GM23248 (cell line): Measurements from ENCODE around the gene TUBD1. TPM values are rescaled to one million over a fixed set of nuclear protein-coding genes. Genes with fewer than 3 reads are reported as not detected.

ENCODE experiments used
- DNase-seq: peaks from one replicate; pipeline ENCODE4 v3.0.0-alpha.2; 2015
- H2AFZ ChIP-seq: fragments of 200-600 bp; sonication (generic); 2 replicates; pipeline ENCODE4 v1.6.1; 2016; ENCODE audit warnings: antibody characterized with exemption
- H3F3A ChIP-seq: fragments of 200-600 bp; sonication (generic); 2 replicates; pipeline ENCODE4 v1.6.1; 2016; ENCODE audit warnings: mild to moderate bottlenecking, antibody characterized with exemption, mixed run types; ENCODE audit not compliant: insufficient read depth
- H3K27ac ChIP-seq: fragments of 200-600 bp; sonication (generic); 2 replicates; pipeline ENCODE4 v1.5.1; 2016; ENCODE audit warnings: mild to moderate bottlenecking
- H3K27me3 ChIP-seq: fragments of 200-600 bp; sonication (generic); replicated peaks from 2 replicates; pipeline ENCODE4 v1.6.1; 2016; ENCODE audit warnings: mild to moderate bottlenecking; ENCODE audit not compliant: insufficient read depth
- H3K36me3 ChIP-seq: fragments of 200-600 bp; sonication (generic); 2 replicates; pipeline ENCODE4 v1.6.1; 2016; ENCODE audit warnings: low read depth, mild to moderate bottlenecking
- H3K4me1 ChIP-seq: fragments of 200-600 bp; sonication (generic); 2 replicates; pipeline ENCODE4 v1.6.1; 2016; ENCODE audit warnings: mild to moderate bottlenecking; ENCODE audit not compliant: insufficient read depth
- H3K4me2 ChIP-seq: fragments of 200-600 bp; sonication (generic); one replicate; pipeline ENCODE4 v1.6.1; 2016; ENCODE audit warnings: mild to moderate bottlenecking; ENCODE audit not compliant: unreplicated experiment
- H3K4me3 ChIP-seq: fragments of 200-600 bp; sonication (generic); 2 replicates; pipeline ENCODE4 v1.5.1; 2016; ENCODE audit warnings: mild to moderate bottlenecking
- H3K79me2 ChIP-seq: fragments of 200-600 bp; sonication (generic); 2 replicates; pipeline ENCODE4 v1.6.1; 2016; ENCODE audit warnings: mild to moderate bottlenecking; ENCODE audit not compliant: insufficient read depth
- H3K9ac ChIP-seq: fragments of 200-600 bp; sonication (generic); 2 replicates; pipeline ENCODE4 v1.6.1; 2016; ENCODE audit warnings: mild to moderate bottlenecking
- H3K9me2 ChIP-seq: fragments of 200-600 bp; sonication (generic); 2 replicates; pipeline ENCODE4 v1.6.1; 2016; ENCODE audit warnings: mixed run types, mild to moderate bottlenecking, moderate library complexity; ENCODE audit not compliant: insufficient read depth
- H3K9me3 ChIP-seq: fragments of 200-600 bp; sonication (generic); one replicate; pipeline ENCODE4 v1.6.1; 2017; ENCODE audit warnings: low read depth
- H4K20me1 ChIP-seq: fragments of 200-600 bp; sonication (generic); 2 replicates; pipeline ENCODE4 v1.6.0; 2016; ENCODE audit not compliant: insufficient read depth
- EZH2 ChIP-seq: fragments of 200-600 bp; sonication (generic); IDR thresholded peaks from 2 replicates; pipeline ENCODE4 v1.6.1; 2018; ENCODE audit warnings: antibody characterized with exemption, mild to moderate bottlenecking; ENCODE audit not compliant: insufficient read depth, poor library complexity, severe bottlenecking
- EZH2phosphoT487 ChIP-seq: fragments of 200-600 bp; sonication (generic); IDR thresholded peaks from 2 replicates; pipeline ENCODE4 v1.6.1; 2018; ENCODE audit warnings: antibody characterized with exemption, moderate library complexity, mild to moderate bottlenecking, low read depth; ENCODE audit not compliant: insufficient read depth
- WGBS, 2 experiments: methylation state at CpG; one replicate each; pipeline ENCODE4 v1.1.6; 2015 to 2017; ENCODE audit warnings: low lambda C conversion rate in 2 of 2, low coverage in 1 of 2; ENCODE audit errors: missing lambda C conversion rate in 2 of 2; 5-methylcytosine and 5-hydroxymethylcytosine counted together
- in situ Hi-C: fragments of 300-500 bp; cut with MboI; formaldehyde crosslinking; loops from 2 replicates; pipeline ENCODE4 v1.15.0; 2020
- polyA plus RNA-seq: library from polyadenylated mRNA; unstranded; fragments of >200 nt; fragmentation: Nextera tagmentation; extraction: Ambion mirVana; gene quantifications from 2 replicates; pipeline ENCODE4 v1.2.1, GENCODE V29; 2016
- total RNA-seq: library from RNA; depleted of rRNA; stranded (reverse); fragments of >200 nt; shearing (Covaris generic); gene quantifications from 2 replicates; pipeline ENCODE4 v1.2.3, GENCODE V29; 2014

Gene TUBD1
- total and polyA plus RNA-seq, 2 experiments from 2014 or later = 3.8 to 4.3 TPM

DNA sequence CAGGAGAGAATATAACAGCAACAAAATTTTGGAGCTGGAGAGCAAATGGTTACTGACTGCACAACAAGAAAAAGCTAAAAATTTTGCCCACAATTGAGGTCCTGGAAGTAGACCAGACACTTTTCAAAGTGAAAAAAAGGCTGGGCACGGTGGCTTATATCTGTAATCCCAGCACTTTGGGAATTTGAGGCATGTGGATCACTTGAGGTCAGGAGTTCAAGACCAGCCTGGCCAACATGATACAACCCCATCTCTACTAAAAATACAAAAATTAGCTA lies 22.9 kb downstream of the TUBD1 start:
- in situ Hi-C loops = no loop called here
- Histone ChIP-seq H2AFZ (no peak overlapping the region), H3K79me2 (no peaks in the 10 kb centered on the region), H3K4me3 (no peak overlapping the region), H3K9ac (no peak overlapping the region), H3K36me3 (no peaks in the 10 kb centered on the region), H4K20me1 (no peaks in the 10 kb centered on the region), H3K27me3 (no peaks in the 10 kb centered on the region), H3K9me2 (no peaks in the 10 kb centered on the region), H3F3A (no peaks in the 10 kb centered on the region), H3K4me2 (no peak overlapping the region), H3K9me3 (no peaks in the 10 kb centered on the region), H3K4me1 (no peaks in the 10 kb centered on the region), H3K27ac (no peak overlapping the region)
- TF ChIP-seq EZH2phosphoT487 = no peak
- TF ChIP-seq EZH2 = no peak
- 11 to 19% methylated on average over 1 of the region's 1 CpG for WGBS, 2 experiments
- DNase-seq = no peak

DNA sequence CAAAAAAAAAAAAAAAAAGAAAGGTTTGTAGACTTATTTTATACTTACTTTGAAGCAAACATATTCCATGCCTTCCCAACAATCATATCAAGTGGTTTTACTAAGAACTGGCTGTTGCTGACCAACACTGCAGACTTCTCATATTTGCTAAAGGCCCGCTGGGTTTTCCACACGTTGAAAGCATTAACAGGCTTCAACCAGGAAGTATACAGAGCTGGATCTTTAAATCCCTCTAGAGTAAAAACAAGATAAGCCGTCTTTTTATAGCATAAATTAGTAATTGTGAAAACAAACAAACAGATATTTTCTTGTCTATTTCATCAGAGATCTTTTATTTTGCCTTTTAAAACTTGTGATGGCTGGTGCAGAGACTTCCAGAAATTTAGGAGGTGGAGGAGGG lies 29.1 kb downstream of the TUBD1 start:
- no peaks in the 10 kb centered on the region for H4K20me1 ChIP-seq
- no peak overlapping the region for H3K4me2 ChIP-seq
- no peak for DNase-seq
- H3K4me3 ChIP-seq = no peak overlapping the region
- peaks cover 4% of the 10 kb centered on the region; the same call in 1 of the 2 replicates for H3F3A ChIP-seq
- H3K79me2 ChIP-seq = no peaks in the 10 kb centered on the region
- H3K27ac ChIP-seq = no peak overlapping the region
- H3K27me3 ChIP-seq = no peaks in the 10 kb centered on the region
- no peaks in the 10 kb centered on the region for H3K9me3 ChIP-seq
- H3K9ac ChIP-seq = no peak overlapping the region
- WGBS, 2 experiments = 77 to 83% methylated on average over 3 of the region's 3 CpGs
- TF ChIP-seq EZH2phosphoT487 (no peak), EZH2 (no peak)
- H3K4me1 ChIP-seq = peaks cover 7% of the 10 kb centered on the region
- in situ Hi-C loops = no loop called here
- H2AFZ ChIP-seq = no peak overlapping the region
- H3K9me2 ChIP-seq = no peaks in the 10 kb centered on the region
- H3K36me3 ChIP-seq = no peaks in the 10 kb centered on the region

- in situ Hi-C loops = no loop called here
- no peaks in the 10 kb centered on the region for H3K9me3 ChIP-seq
- H3K4me3 ChIP-seq = no peak overlapping the region
- H3K4me2 ChIP-seq = no peak overlapping the region
- peak overlapping the region; percentile 47; the same call in 1 of the 2 replicates for H3K9ac ChIP-seq
- no peaks in the 10 kb centered on the region for H3K9me2 ChIP-seq
- H3K79me2 ChIP-seq = no peaks in the 10 kb centered on the region
- no peak overlapping the region for H3K27ac ChIP-seq
- no peaks in the 10 kb centered on the region for H4K20me1 ChIP-seq
- TF ChIP-seq EZH2phosphoT487 = no peak
- TF ChIP-seq EZH2 = no peak
- H3F3A ChIP-seq = peaks cover 9% of the 10 kb centered on the region; the same call in 1 of the 2 replicates
- no peaks in the 10 kb centered on the region for H3K27me3 ChIP-seq
- H3K4me1 ChIP-seq = peaks cover 12% of the 10 kb centered on the region
- peak; percentile 79 for DNase-seq
- H3K36me3 ChIP-seq = no peaks in the 10 kb centered on the region
- 75 to 81% methylated on average over 2 of the region's 2 CpGs for WGBS, 2 experiments
- peak overlapping the region; percentile 40; the same call in 1 of the 2 replicates for H2AFZ ChIP-seq
Measured at GRCh38 chr17:59859444-59860025, 33.2 kb downstream of the TUBD1 start.

- in situ Hi-C loops = no loop called here
Measured at GRCh38 chr17:59858932-59859331, 33.8 kb downstream of the TUBD1 start.

More at GRCh38 chr17:59858932-59859331, 33.8 kb downstream of the TUBD1 start:
- Histone ChIP-seq H3K36me3 (no peaks in the 10 kb centered on the region), H3K9me3 (no peaks in the 10 kb centered on the region), H3K4me1 (peaks cover 12% of the 10 kb centered on the region), H4K20me1 (no peaks in the 10 kb centered on the region), H3K4me3 (no peak overlapping the region), H3K79me2 (no peaks in the 10 kb centered on the region), H2AFZ (0 out of 2 replicates have a peak overlapping the region, but pooled peaks have one; percentile 34), H3K4me2 (no peak overlapping the region), H3K27ac (0 out of 2 replicates have a peak overlapping the region, but pooled peaks have one; percentile 8), H3K9ac (peak overlapping the region; percentile 47), H3K9me2 (no peaks in the 10 kb centered on the region), H3F3A (peaks cover 9% of the 10 kb centered on the region; the same call in 1 of the 2 replicates), H3K27me3 (no peaks in the 10 kb centered on the region)
- no peak for TF ChIP-seq EZH2phosphoT487
- TF ChIP-seq EZH2 = no peak
- no peak for DNase-seq
- 13 to 22% methylated on average over 3 of the region's 3 CpGs for WGBS, 2 experiments
